Liver (tissue), 9 donors: ENCODE results near the gene NTNG1. TPM values are rescaled to one million over a fixed set of nuclear protein-coding genes. Genes with fewer than 3 reads are reported as not detected.

Experiments
- DNase-seq: peaks from one replicate; pipeline ENCODE4 v3.0.0-alpha.2; 2017; ENCODE audit warnings: low spot score
- H3K27ac ChIP-seq, 2 donors: one replicate each; pipeline ENCODE4 v1.7.0; 2013; ENCODE audit warnings: inconsistent platforms in 2 of 2, low read length in 2 of 2, control low read depth in 1 of 2, low read depth in 1 of 2, mild to moderate bottlenecking in 1 of 2
- H3K27me3 ChIP-seq, 4 donors: one replicate each; pipeline versions ENCODE4 v1.6.1 to v1.7.0; 2013; ENCODE audit warnings: low read length in 3 of 4, inconsistent platforms in 1 of 4, mild to moderate bottlenecking in 1 of 4, moderate library complexity in 1 of 4; ENCODE audit not compliant: control insufficient read depth in 4 of 4, insufficient read depth in 4 of 4
- H3K36me3 ChIP-seq, 4 donors: one replicate each; pipeline versions ENCODE4 v1.6.1 to v1.7.0; 2013; ENCODE audit warnings: low read length in 3 of 4, mild to moderate bottlenecking in 3 of 4, low read depth in 1 of 4, moderate library complexity in 1 of 4; ENCODE audit not compliant: control insufficient read depth in 4 of 4, insufficient read depth in 3 of 4
- H3K4me1 ChIP-seq, 4 donors: one replicate each; pipeline versions ENCODE4 v1.6.1 to v1.7.0; 2013; ENCODE audit warnings: low read length in 3 of 4, mild to moderate bottlenecking in 3 of 4, moderate library complexity in 1 of 4; ENCODE audit not compliant: control insufficient read depth in 4 of 4, insufficient read depth in 4 of 4
- H3K4me3 ChIP-seq, 3 donors: one replicate each; pipeline versions ENCODE4 v1.6.1 to v1.7.0; 2013; ENCODE audit warnings: low read length in 3 of 3, control low read depth in 1 of 3, low read depth in 1 of 3, mild to moderate bottlenecking in 1 of 3
- H3K9ac ChIP-seq, 2 donors: one replicate each; pipeline ENCODE4 v1.7.0; 2013; ENCODE audit warnings: low read length in 2 of 2, mild to moderate bottlenecking in 2 of 2, moderate library complexity in 2 of 2, control low read depth in 1 of 2, low read depth in 1 of 2
- H3K9me3 ChIP-seq, 4 donors: one replicate each; pipeline versions ENCODE4 v1.6.1 to v1.7.0; 2013; ENCODE audit warnings: low read length in 3 of 4; ENCODE audit not compliant: control insufficient read depth in 4 of 4
- ATF3 ChIP-seq: IDR thresholded peaks from 2 replicates; pipeline ENCODE4 v1.6.1; 2016; ENCODE audit warnings: antibody characterized with exemption
- CTCF ChIP-seq: fragments of 150-350 bp; IDR thresholded peaks from 2 replicates; pipeline ENCODE4 v1.5.1; 2017; ENCODE audit warnings: improper control_type of control experiment, low read depth, low read length; ENCODE audit not compliant: missing input control
- EGR1 ChIP-seq, 2 donors: IDR thresholded peaks; 2 replicates each; pipeline ENCODE4 v1.6.1; 2016 to 2018; ENCODE audit warnings: antibody characterized with exemption in 2 of 2, low read depth in 2 of 2
- FOXA1 ChIP-seq: IDR thresholded peaks from 2 replicates; pipeline ENCODE4 v1.6.1; 2016; ENCODE audit warnings: antibody characterized with exemption
- MAX ChIP-seq: IDR thresholded peaks from 2 replicates; pipeline ENCODE4 v1.6.1; 2016; ENCODE audit warnings: antibody characterized with exemption
- RAD21 ChIP-seq, 2 donors: IDR thresholded peaks; 2 replicates each; pipeline ENCODE4 v1.6.1; 2016; ENCODE audit warnings: antibody characterized with exemption in 2 of 2, mild to moderate bottlenecking in 2 of 2
- REST ChIP-seq: IDR thresholded peaks from 2 replicates; pipeline ENCODE4 v1.6.1; 2016; ENCODE audit warnings: antibody characterized with exemption, mild to moderate bottlenecking
- RXRA ChIP-seq, 2 donors: IDR thresholded peaks; 2 replicates each; pipeline ENCODE4 v1.6.1; 2017 to 2018; ENCODE audit warnings: antibody characterized with exemption in 2 of 2, mild to moderate bottlenecking in 1 of 2
- SP1 ChIP-seq: IDR thresholded peaks from 2 replicates; pipeline ENCODE4 v1.6.1; 2018; ENCODE audit warnings: antibody characterized with exemption, mild to moderate bottlenecking
- TAF1 ChIP-seq: conservative IDR thresholded peaks from 2 replicates; pipeline ENCODE4 v1.6.1; 2016; ENCODE audit warnings: antibody characterized with exemption, mild to moderate bottlenecking
- WGBS: extraction: QIAGEN DNeasy Blood & Tissue Kit; methylation state at CpG from one replicate; pipeline ENCODE4 v1.1.7; 2013; 5-methylcytosine and 5-hydroxymethylcytosine counted together
- polyA plus RNA-seq, 2 donors: library from polyadenylated mRNA; stranded (reverse) in 1 of 2; unstranded in 1 of 2; fragments of 200-250 nt in 1 of 2; fragments of >200 nt in 1 of 2; fragmentation: Nextera tagmentation in 1 of 2; extraction: Ambion mirVana in 1 of 2; gene quantifications; one replicate each; pipeline versions ENCODE4 v1.2.1 to v1.2.3, GENCODE V29; 2013 to 2015
- total RNA-seq, 2 donors: library from RNA; depleted of rRNA; stranded (reverse); fragments of >200 nt; gene quantifications; one replicate each; pipeline ENCODE4 v1.2.3, GENCODE V29; 2014
- donor health status: healthy.
- donor health status: healthy.
- donor health status: healthy.
- donor health status: healthy.
- donor health status: healthy.

The NTNG1 gene
- total and polyA plus RNA-seq, 4 donors, result under 0.01 TPM; not detected in 2

GRCh38 chr1:107523736-107524135, 382.9 kb downstream of the NTNG1 start:
- Histone ChIP-seq H3K4me1 (peaks cover 0 to 2% (median 0%) of the 10 kb centered on the region in 4 donors), H3K9me3 (no peaks in the 10 kb centered on the region), H3K27me3 (no peaks in the 10 kb centered on the region), H3K9ac (no peak overlapping the region), H3K36me3 (no peaks in the 10 kb centered on the region), H3K4me3 (no peak overlapping the region), H3K27ac (no peak overlapping the region)
- no peak for DNase-seq
- 68% methylated on average over 4 of the region's 4 CpGs for WGBS
- TF ChIP-seq REST (no peak), CTCF (no peak), MAX (no peak), ATF3 (no peak), EGR1 (IDR thresholded peaks at IDR 0.05; ENCODE audit: low read depth in 2 of 2) (no peak), TAF1 (no peak)

- DNase-seq, result no peak
- no peak overlapping the region for H3K27ac ChIP-seq
- WGBS, result 87% methylated on average over 2 of the region's 2 CpGs
- H3K9me3 ChIP-seq, result no peaks in the 10 kb centered on the region
- H3K27me3 ChIP-seq, result no peaks in the 10 kb centered on the region
- no peaks in the 10 kb centered on the region for H3K36me3 ChIP-seq
- TF ChIP-seq TAF1 (no peak), SP1 (no peak)
- no peak overlapping the region for H3K9ac ChIP-seq
- no peak overlapping the region for H3K4me3 ChIP-seq
- peaks cover 0 to 2% (median 0%) of the 10 kb centered on the region in 4 donors for H3K4me1 ChIP-seq
Measured at GRCh38 chr1:107524301-107524700, 383.5 kb downstream of the NTNG1 start.

- 95% methylated on average over 1 of the region's 1 CpG for WGBS
Measured at GRCh38 chr1:107525145-107525544, 384.3 kb downstream of the NTNG1 start.

More at GRCh38 chr1:107525145-107525544, 384.3 kb downstream of the NTNG1 start:
- Histone ChIP-seq H3K4me1 (peaks cover 0 to 2% (median 0%) of the 10 kb centered on the region in 4 donors), H3K4me3 (no peak overlapping the region), H3K9ac (no peak overlapping the region), H3K9me3 (no peaks in the 10 kb centered on the region), H3K27me3 (no peaks in the 10 kb centered on the region), H3K36me3 (no peaks in the 10 kb centered on the region), H3K27ac (no peak overlapping the region)
- TF ChIP-seq MAX (no peak), FOXA1 (no peak), RXRA (IDR thresholded peaks at IDR 0.05) (no peak), RAD21 (IDR thresholded peaks at IDR 0.05) (no peak)
- DNase-seq, result no peak
